Mesothelial cell of epicardium (in vitro differentiated cells): ENCODE results near the gene GALNTL6. TPM values are rescaled to one million over a fixed set of nuclear protein-coding genes. Genes with fewer than 3 reads are reported as not detected.

Experiments
- DNase-seq, 2 experiments: peaks; one replicate each; pipeline ENCODE4 v3.0.0; 2021; ENCODE audit warnings: low spot score in 2 of 2; ENCODE audit not compliant: unreplicated experiment in 2 of 2
- H3K27ac Mint-ChIP-seq: 2 replicates; pipeline ENCODE4 v1.8.0; 2021; ENCODE audit warnings: mixed read lengths
- H3K27me3 Mint-ChIP-seq: 2 replicates; pipeline ENCODE4 v1.8.0; 2021; ENCODE audit warnings: low read depth, mixed read lengths
- H3K36me3 Mint-ChIP-seq: 2 replicates; pipeline ENCODE4 v1.8.0; 2021; ENCODE audit warnings: mixed read lengths
- H3K4me1 Mint-ChIP-seq: 2 replicates; pipeline ENCODE4 v1.8.0; 2021; ENCODE audit warnings: mixed read lengths
- H3K4me3 Mint-ChIP-seq: 2 replicates; pipeline ENCODE4 v1.8.0; 2021; ENCODE audit warnings: mild to moderate bottlenecking, moderate library complexity, mixed read lengths
- H3K9me3 Mint-ChIP-seq: 2 replicates; pipeline ENCODE4 v1.8.0; 2021; ENCODE audit warnings: mixed read lengths
- CTCF ChIP-seq: fragments of 200-600 bp; sonication (generic); IDR thresholded peaks from one replicate; pipeline ENCODE4 v1.5.0; 2021; ENCODE audit warnings: antibody characterized with exemption; ENCODE audit not compliant: unreplicated experiment
- total RNA-seq: library from RNA; stranded (reverse); gene quantifications from 3 replicates; pipeline ENCODE4 v1.2.1, GENCODE V29; 2021

The GALNTL6 gene
- total RNA-seq, 1 donor from 2014 or later: 1.3 TPM

DNA sequence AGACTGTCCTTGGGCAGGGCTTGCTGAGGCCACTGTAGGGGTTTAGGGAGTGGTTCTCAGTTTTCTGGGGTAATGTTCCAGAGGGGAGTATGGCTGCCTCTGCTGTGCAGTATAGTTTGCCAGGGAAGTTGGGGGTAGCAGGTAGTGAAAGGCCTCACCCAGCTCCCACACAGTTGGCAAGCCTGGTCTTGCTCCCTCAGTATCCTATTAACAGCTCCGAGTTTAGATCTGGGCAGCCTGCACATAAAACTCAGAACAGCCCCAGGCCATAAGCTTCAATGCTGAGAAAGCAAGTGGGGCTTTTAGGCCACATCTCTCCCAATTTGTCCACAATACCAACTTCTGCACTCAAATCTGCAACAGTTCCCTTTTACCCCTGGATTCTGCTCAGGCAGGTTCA, 205.2 kb downstream of the GALNTL6 start:
- Mint-ChIP-seq H3K36me3 (no peaks in the 10 kb centered on the region), H3K27me3 (no peaks in the 10 kb centered on the region)
- no peak for DNase-seq

DNA sequence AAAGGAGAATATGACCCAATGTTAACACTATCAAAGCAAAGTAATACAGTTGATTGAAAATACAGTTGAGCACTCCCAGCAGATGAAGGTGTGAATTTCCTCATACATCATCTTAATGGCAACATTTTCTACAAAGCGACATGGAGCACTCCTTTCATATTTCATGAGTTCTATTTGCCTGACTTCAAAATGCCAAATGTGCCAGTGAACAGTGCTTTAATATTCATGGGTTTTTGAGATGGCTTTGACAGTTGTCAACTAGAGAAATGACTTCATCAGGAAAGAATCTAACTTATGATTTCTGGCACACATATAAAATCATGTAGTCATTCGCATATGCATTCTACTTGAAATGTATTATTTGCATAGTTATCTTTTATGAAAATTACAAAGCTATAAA, 222.4 kb downstream of the GALNTL6 start:
- Mint-ChIP-seq H3K36me3 (no peaks in the 10 kb centered on the region), H3K4me3 (no peak overlapping the region), H3K27ac (no peak overlapping the region), H3K9me3 (no peaks in the 10 kb centered on the region), H3K27me3 (no peaks in the 10 kb centered on the region), H3K4me1 (peaks cover 11% of the 10 kb centered on the region)
- no peak for TF ChIP-seq CTCF
- no peak for DNase-seq

More for the DNA sequence above, 205.2 kb downstream of the GALNTL6 start:
- H3K27ac Mint-ChIP-seq: no peak overlapping the region
- TF ChIP-seq CTCF: no peak
- peaks cover 32% of the 10 kb centered on the region for H3K9me3 Mint-ChIP-seq
- H3K4me1 Mint-ChIP-seq: no peaks in the 10 kb centered on the region
- no peak overlapping the region for H3K4me3 Mint-ChIP-seq

DNA sequence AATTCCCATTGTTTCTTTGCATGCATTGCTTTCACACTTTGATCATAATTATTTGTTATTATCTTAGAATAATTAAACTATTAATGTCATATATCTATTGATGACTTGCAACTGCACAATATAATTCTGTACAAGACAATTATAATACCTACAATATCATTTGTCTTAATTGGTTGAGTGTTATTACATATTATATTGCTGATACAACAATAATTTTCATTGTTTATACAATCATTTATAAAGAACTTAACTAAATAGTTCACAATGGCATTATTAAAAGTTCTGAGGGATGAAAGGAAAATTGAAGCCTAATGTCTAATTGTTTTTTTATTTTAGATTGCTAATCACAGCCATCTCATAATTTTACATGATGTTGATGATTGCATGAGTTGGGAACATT, 227.6 kb downstream of the GALNTL6 start:
- peaks cover 14% of the 10 kb centered on the region for H3K4me1 Mint-ChIP-seq
- DNase-seq: no peak
- TF ChIP-seq CTCF: no peak
- no peak overlapping the region for H3K27ac Mint-ChIP-seq
- no peaks in the 10 kb centered on the region for H3K9me3 Mint-ChIP-seq
- H3K27me3 Mint-ChIP-seq: no peaks in the 10 kb centered on the region
- H3K36me3 Mint-ChIP-seq: no peaks in the 10 kb centered on the region
- H3K4me3 Mint-ChIP-seq: no peak overlapping the region

DNA sequence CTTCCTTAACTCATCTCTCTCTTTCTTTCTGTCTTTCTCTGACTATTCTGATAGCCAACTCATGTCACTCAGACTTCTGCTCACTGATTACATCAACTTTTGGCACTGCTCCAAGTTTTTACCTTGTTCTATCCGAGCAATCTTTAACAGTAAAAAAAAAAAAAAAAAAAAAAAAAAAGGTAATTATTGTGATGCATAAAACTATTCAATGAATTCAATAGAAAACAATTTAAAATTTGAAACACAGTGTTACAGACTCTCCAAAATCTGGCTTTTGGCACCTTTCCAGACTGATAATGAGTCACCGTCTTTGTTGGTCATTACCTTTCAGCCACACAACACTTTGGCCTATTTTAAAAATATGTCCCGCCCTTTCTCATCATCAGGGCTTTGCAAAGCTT, 229.5 kb downstream of the GALNTL6 start:
- Mint-ChIP-seq H3K4me1 (peaks cover 26% of the 10 kb centered on the region), H3K36me3 (no peaks in the 10 kb centered on the region), H3K27me3 (no peaks in the 10 kb centered on the region), H3K9me3 (peaks cover 5% of the 10 kb centered on the region), H3K4me3 (no peak overlapping the region), H3K27ac (no peak overlapping the region)
- no peak for TF ChIP-seq CTCF
- no peak for DNase-seq

DNA sequence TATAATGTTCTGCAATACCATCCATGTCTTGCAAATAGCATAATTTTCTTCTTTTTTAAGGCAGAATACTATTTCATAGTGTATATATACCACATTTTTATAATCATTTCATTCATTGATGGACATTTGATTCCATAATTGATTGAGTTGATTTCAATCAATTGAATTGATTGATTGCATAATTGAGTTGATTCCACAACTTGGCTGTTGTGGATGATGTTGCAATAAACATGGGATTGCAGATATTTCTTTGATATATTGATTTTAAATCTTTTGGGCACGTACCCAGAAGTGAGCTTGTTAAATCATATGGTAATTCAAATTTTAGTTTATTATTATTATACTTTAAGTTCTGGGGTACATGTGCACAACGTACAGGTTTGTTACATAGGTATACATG, 232.8 kb downstream of the GALNTL6 start:
- H3K4me1 Mint-ChIP-seq: peaks cover 29% of the 10 kb centered on the region
- peaks cover 5% of the 10 kb centered on the region for H3K9me3 Mint-ChIP-seq
- no peaks in the 10 kb centered on the region for H3K36me3 Mint-ChIP-seq
- H3K4me3 Mint-ChIP-seq: no peak overlapping the region
- DNase-seq: no peak
- H3K27ac Mint-ChIP-seq: no peak overlapping the region
- no peaks in the 10 kb centered on the region for H3K27me3 Mint-ChIP-seq
- no peak for TF ChIP-seq CTCF

- TF ChIP-seq CTCF: no peak
- no peak overlapping the region for H3K4me3 Mint-ChIP-seq
- DNase-seq: no peak
- H3K27ac Mint-ChIP-seq: no peak overlapping the region
- H3K36me3 Mint-ChIP-seq: no peaks in the 10 kb centered on the region
- H3K9me3 Mint-ChIP-seq: peaks cover 5% of the 10 kb centered on the region
- H3K27me3 Mint-ChIP-seq: no peaks in the 10 kb centered on the region
- H3K4me1 Mint-ChIP-seq: peaks cover 19% of the 10 kb centered on the region
Observed at GRCh38 chr4:172048666-172049065, 235.5 kb downstream of the GALNTL6 start.
